Activated CD4-positive, CD25-positive, alpha-beta regulatory T cell treated with anti-CD3 and anti-CD28 coated beads, Interleukin-2, amount 50 U/mL, for 24 hours (primary cell): ENCODE results near the gene MRPS5.
A peak's percentile ranks its signal among the peaks of the same experiment; 100 is the strongest.
"Not testable (repeated sequence)": the region's sequence is repeated elsewhere in the genome, so short reads cannot be mapped to it uniquely, and the experiment has no call there.

Experiments
- ATAC-seq, 2 donors: fragments of 150-1000 bp; cut with Tn5 transposase; one replicate each; pipeline ENCODE4 v1.10.0; 2021; ENCODE audit warnings: mild to moderate bottlenecking in 1 of 2, moderate library complexity in 1 of 2

MRPS5 gene

GRCh38 chr2:95121407-95122196, at the start of gene MRPS5:
Gene MRPS5, minus strand, starts transcription at chr2:95121808. Its CDS starts 17 bp downstream, at chr2:95121791.
- peak; percentile 91 to 94 for ATAC-seq

DNA sequence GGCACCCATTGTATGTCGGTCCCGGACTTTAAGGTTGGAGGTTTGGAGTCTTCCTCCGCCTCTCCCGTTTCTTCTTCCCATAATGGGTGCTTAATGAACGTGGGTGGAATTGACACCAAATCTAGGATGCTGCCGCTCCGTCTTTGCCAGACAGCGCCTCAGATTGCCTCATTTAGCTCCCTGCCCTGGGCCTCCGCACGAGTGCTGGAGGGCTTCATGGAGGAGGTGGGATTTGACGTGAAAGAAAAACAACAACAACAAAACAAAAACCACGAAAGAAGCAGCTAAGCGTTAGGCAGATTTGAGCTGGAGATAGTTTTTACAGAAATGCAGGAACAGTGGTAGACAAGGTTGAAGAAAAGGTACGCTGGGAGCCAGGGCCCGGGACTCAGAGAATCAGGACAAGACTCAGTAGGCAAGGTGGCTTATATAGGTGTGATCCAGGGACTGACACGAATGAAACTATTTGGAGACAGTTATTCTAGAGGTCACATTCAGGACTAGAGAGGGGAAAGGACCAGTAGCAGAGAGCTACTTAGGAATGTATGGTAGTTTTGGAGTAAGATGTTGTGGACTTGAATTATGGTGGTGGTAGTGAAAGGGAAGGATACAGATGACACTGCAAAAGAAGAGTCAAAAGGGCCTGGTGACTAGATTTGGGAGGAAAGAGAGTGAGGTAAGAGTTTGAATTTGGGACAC, 44.6 kb upstream of the MRPS5 start:
- ATAC-seq: peak in 1 of 2 donors; percentile 5

DNA sequence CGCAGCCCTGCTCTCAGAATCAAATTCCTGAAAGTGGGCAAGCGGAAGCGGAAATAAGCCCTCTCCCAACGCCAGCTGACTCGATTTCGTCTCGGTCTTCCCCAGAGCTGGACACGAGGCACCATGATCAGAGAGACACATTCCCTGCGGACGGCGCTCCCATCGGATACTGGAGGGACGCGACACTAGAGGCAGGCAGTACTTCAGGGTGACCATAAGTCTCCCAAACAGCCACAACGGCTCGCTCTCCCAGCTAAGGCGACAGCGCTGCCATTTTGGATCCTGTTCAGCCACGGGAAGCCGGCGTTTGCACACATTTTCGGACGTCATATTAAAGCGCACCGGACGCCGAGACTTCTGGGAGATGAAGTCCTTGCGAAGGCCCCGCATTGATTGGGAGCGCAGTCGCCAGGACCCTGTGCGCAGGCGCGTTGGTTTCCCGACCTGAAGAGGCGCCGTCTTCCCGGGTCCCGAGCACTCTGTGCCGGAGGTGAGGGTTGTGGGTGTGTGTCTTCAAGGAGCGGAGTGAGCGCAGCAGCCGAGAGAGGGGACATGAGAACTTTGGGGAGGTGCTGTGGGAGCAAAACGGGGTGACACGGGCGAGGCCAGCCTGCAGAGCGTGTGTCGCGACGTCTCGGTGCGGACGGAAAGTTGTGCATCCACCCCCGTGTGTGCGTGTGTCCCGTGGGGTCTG, 43.9 kb upstream of the MRPS5 start, which contains the start of gene ZNF2:
Gene ZNF2 (plus strand): TSS at position 439 of the 694 bp plus-strand sequence. CDS start 10,418 bp downstream, outside the sequence.
- ATAC-seq: peak; percentile 94 to 95

- peak; percentile 1 to 11 for ATAC-seq
These were observed 43.4 kb upstream of the MRPS5 start for GRCh38 chr2:95165030-95165370.

- ATAC-seq: peak; percentile 89 to 90
These were observed 38.3 kb upstream of the MRPS5 start, which contains the start of gene ZNF514 for GRCh38 chr2:95159690-95160449. Gene ZNF514, minus strand, starts transcription at chr2:95159848. Its CDS starts 6,595 bp downstream, at chr2:95153253.

- peak; percentile 66 to 75 for ATAC-seq
These were observed 37.4 kb upstream of the MRPS5 start for GRCh38 chr2:95158891-95159619.

GRCh38 chr2:95158441-95158840, 36.8 kb upstream of the MRPS5 start:
- ATAC-seq: no peak

DNA sequence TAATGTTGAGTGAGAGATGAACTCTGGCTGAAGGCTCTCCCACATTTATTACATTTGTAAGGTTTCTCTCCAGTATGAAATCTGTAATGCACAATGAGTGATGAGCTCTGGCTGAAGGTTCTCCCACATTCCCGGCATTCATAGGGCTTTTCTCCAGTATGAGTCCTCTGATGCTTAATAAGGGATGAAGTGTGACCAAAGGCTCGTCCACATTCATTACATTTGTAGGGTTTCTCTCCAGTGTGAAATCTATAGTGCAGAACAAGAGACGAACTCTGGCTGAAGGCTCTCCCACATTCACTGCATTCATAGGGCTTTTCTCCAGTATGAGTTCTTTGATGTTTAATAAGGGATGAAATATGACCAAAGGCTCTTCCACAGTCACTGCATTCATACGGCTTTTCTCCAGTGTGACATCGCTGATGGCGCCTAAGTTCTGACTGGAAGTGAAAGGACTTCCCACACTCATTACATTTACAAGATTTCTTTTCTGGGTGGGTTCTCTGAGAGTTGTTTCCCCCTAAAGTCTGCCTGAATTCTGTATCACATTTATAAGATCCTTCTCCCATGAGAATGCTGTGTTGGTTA, 27.9 kb upstream of the MRPS5 start:
- ATAC-seq: no peak

GRCh38 chr2:95143838-95144237, 22.2 kb upstream of the MRPS5 start:
- no peak for ATAC-seq

DNA sequence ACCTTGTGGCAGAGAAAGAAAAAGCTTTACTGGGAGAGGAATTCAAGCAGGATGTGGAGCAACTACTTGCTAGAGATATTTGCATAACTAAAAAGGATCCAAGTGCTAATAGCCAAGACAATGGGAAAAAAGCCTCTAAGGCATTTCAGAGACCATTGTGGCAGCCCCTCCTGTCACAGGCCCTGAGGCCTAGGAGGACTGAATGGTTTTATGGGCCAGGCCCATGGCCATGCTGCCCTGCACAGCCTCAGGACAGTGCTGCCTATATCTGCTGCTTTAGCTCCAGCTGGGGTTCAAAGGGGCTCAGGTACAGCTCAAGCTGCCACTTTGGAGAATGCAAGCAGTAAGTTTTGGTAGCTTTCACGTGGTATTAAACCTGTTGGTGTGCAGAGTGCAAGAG, 17.1 kb upstream of the MRPS5 start:
- ATAC-seq: no peak

- ATAC-seq: no peak
These were observed 566 bp upstream of the MRPS5 start for GRCh38 chr2:95122197-95122551.

GRCh38 chr2:95121093-95121406, 558 bp downstream of the MRPS5 start:
- no peak for ATAC-seq

- peak; percentile 92 to 96 for ATAC-seq
These were observed 6.2 kb downstream of the MRPS5 start for GRCh38 chr2:95115418-95115817.

- no peak for ATAC-seq
These were observed 8.1 kb downstream of the MRPS5 start for GRCh38 chr2:95113464-95113863.

- no peak for ATAC-seq
These were observed 11.2 kb downstream of the MRPS5 start for GRCh38 chr2:95110395-95110794.

DNA sequence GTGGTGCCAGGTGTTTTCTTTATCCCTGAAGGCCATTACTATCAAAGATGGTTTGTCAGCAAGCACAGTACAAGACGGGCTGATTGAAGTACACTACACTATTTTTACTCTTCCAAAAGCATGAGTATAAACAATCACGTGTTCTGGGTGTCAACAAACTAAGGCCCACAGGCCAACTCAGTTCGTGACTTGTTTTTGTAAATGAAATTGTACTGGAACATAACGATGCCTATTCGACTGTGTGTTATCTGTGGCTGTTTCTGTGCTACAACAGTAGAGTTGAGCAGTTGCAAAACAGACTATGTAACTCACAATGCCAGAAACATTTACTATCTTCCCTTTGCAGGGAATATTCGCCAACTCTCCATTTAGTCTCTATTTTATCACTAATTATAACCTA, 12.3 kb downstream of the MRPS5 start:
- ATAC-seq: no peak

DNA sequence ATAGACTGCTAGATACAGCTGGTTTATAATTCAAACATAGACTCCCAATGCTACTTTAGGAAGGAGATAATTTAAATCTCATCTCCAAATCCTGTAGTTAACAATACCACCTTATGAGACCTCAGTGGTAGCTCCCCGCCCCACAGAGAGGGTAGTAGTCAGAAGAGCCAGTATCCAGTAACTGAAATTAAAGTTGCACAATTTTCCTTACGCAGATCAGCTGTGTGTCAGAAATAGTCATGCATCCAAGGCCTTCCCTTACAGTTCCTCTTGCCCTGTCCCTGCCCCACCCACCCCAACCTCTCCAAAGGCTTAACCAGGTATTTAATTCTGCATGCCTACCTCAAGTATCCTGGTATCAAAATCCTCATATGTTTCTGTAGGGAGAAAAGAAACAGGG, 15.5 kb downstream of the MRPS5 start:
- ATAC-seq: no peak

DNA sequence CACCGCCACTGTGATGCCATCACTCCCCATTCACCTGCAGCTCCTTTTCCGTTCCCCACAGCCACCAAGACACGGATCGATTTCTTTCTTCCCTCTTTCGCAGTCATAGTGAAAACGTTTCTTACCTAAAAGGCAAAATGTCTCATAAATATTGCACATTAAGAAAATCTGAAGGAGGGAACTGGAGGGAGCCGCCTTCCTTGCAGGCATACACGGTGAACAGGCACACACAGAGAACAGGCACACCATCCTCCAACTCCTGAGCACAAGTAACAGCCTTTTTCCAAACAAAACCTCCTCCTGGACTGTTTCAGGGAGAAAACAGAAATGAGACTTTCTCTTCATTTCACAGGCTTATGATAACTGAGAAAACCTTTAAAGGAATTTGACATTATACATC, 17.0 kb downstream of the MRPS5 start:
- no peak for ATAC-seq

GRCh38 chr2:95099910-95100309, 21.7 kb downstream of the MRPS5 start:
- no peak for ATAC-seq

DNA sequence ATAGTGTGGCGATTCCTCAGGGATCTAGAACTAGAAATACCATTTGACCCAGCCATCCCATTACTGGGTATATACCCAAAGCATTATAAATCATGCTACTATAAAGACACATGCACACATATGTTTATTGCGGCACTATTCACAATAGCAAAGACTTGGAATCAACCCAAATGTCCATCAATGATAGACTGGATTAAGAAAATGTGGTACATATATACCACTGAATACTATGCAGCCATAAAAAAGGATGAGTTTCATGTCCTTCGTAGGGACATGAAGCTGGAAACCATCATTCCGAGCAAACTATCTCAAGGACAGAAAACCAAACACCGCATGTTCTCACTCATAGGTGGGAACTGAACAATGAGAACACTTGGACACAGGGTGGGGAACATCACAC, 23.3 kb downstream of the MRPS5 start:
- not testable (repeated sequence) for ATAC-seq

GRCh38 chr2:95091885-95092555, 29.6 kb downstream of the MRPS5 start:
- ATAC-seq: no peak
